Stimulated activated CD8-positive, alpha-beta memory T cell treated with anti-CD3 and anti-CD28 coated beads, Interleukin-15, amount 100 ng/mL, for 1 hour (primary cell): ENCODE results near the gene FAM193B.

ENCODE experiments used
- DNase-seq: peaks from one replicate; pipeline ENCODE4 v3.0.0-alpha.2; 2020; ENCODE audit warnings: low read depth

The FAM193B gene

DNA sequence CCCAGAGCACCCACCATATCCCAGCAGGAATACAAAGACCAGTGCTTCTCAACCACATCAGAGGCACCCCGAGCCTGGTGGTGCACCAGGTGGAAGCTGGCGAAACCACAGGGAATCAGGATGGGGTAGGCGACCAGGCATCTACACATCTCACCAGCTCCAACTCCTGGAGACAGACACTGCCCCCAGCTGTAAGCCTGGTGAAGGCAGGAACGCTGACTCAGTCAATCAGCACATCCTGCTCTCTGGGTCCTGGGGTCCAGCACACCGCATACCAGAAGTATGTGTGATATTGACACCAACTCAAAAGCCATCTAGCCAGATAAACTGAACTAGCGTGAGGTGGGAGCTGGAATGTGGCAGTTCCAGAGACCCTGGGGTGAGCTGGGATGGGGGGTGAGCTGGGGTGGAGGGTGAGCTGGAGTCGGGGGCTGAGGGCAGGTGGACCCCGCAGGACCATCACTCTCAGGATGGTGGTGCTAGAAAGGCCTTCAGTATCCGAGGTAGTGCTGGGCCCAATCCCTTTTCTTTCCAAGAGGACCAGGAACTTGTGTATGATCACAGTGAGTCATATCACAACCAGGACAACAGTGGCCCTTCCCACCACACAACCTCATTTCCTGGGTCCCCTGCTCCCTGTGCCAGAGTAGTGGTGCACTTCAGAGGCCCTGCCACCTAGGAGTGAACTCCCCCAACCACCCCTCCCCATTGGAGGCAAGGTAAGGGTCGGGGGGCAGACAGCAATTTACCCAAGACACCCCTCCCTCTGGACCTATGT, 83.4 kb downstream of the FAM193B start:
- DNase-seq, result no peak
